Renal pelvis (tissue), 4 donors: ENCODE results near the gene LYPD1. TPM values are rescaled to one million over a fixed set of nuclear protein-coding genes. Genes with fewer than 3 reads are reported as not detected.

ENCODE experiments used
- DNase-seq: peaks from one replicate; pipeline ENCODE4 v3.0.0-alpha.2; 2013
- polyA plus RNA-seq, 3 donors: library from polyadenylated mRNA; unstranded; fragments of 120-200 nt; gene quantifications; one replicate each; pipeline ENCODE4 v1.2.1, GENCODE V29; 2013; ENCODE audit not compliant: insufficient read length in 3 of 3

The LYPD1 gene
- polyA plus RNA-seq, 3 donors: 76.5 to 115 (median 104) TPM

GRCh38 chr2:132641819-132642218 lies 28.2 kb downstream of the LYPD1 start:
- no peak for DNase-seq

DNA sequence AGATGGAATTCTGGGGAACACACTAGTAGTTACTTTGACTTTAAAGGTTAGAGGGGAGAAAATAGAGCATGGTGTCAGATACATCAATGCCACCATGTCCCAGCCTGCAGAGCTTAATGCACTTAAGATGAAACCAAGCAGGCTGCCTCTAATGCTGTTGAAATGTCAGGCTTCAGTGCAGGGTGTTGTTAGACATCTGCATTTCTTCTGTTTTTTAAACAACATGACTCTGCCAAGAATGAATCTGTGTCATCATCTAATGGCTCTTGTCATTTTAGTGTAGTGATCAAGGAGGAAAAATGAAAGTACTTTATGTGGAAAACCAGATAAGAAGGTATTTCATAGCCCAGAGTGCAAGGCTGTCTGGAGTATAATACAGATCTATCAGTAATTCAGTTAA lies 29.9 kb downstream of the LYPD1 start:
- DNase-seq: no peak

DNA sequence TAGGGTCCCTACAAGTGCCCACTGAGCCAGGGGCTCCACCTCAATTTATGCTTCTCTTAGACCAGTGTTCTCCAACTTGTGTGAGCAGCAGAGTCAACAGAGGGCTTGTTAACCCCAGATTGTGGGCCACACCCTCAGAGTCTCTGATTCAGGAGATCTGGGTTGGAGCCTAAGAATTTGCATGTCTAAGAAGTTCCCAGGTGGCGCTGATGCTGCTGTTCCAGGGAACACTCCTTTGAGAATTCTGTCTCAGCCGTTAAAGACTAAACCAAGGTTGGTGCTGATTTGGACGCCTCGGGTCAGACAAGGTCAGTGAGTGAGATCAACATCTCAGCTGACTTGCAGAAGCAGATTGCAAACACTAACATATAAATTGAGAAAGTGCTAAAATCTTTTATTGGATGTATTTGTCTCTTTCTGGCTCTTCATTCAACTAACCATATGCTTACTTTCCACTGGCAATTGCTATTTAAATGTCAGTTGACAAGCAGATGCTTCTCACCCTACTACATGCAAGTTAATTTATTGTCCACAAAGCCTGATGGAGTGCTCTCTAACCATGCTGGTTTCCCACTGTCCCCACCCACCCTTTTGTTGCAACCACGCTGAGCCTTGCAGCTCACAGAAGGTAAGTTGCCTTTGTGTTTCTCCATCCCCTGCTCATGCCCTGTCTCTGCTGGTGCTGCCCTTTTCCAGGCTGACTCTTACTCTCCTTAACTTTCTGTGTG lies 31.5 kb downstream of the LYPD1 start:
- no peak for DNase-seq

DNA sequence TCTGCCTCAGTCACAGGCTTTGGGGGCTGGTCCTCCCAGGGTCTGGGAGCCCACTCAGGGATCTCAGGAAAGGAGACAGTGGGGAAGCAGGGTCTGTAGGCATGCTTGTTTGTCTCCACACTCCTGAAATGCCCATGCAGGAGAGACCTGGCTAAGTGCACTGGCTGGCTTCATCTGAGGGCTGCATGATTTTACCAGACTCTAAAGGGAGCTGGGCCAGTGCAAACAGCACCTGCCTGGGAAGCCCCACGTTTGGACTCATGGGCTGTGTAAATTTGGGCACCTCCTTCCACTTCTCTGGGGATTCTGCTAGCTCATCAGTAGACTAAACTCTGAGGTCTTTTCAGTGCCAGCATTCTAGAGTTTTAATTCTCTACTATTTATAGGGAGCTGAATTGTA lies 33.7 kb downstream of the LYPD1 start:
- no peak for DNase-seq

GRCh38 chr2:132633635-132634034 lies 36.4 kb downstream of the LYPD1 start:
- DNase-seq: no peak

DNA sequence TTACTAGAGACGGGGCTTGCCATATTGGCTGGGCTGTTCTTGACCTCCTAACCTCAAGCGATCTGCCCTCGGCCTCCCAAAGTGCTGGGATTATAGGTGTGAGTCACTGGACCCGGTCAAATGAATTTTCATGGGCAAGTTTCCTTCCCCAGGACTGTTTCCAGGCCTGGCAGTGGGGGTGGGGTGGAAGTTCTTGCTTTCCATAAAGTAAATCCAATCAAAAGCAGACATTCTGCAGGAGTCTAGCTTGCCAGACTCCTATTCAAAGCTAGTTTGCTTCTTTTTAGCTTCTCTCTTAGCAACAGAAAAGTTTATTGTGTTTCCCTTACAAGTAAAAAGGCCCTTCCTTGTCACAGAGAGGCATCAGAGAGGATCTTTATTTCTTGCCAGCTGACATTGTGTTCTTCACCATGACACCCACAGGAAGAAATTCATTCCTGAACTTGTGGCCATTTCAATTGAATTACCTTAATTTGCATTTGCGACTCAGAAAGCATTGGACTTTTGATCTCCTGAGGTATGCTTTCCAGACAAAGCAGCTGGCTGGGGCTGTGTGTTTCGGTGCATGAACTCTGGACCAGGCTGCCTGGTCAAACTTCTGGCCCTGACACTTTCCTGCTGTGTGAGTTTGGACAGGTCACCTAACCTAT lies 37.9 kb downstream of the LYPD1 start:
- no peak for DNase-seq

DNA sequence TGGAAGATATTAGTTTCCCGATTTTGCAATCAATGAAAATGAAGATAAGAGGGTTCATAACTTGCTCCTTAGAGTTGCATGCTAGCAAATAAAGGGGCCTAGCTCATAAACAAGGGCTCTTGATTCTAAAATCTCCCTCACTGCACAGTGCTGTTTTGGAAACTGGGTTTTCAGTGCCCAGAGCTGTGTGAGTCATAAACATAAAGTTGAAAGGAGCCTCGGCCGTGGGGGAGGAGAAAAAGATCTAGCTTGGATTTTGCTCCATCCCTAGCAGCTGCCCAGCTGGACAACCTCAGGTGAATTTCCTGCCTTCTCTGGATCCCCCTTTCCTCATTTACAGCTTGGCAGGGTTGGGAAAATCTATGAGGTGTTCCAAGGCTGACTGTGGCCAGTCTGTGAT lies 42.5 kb downstream of the LYPD1 start:
- DNase-seq: no peak

DNA sequence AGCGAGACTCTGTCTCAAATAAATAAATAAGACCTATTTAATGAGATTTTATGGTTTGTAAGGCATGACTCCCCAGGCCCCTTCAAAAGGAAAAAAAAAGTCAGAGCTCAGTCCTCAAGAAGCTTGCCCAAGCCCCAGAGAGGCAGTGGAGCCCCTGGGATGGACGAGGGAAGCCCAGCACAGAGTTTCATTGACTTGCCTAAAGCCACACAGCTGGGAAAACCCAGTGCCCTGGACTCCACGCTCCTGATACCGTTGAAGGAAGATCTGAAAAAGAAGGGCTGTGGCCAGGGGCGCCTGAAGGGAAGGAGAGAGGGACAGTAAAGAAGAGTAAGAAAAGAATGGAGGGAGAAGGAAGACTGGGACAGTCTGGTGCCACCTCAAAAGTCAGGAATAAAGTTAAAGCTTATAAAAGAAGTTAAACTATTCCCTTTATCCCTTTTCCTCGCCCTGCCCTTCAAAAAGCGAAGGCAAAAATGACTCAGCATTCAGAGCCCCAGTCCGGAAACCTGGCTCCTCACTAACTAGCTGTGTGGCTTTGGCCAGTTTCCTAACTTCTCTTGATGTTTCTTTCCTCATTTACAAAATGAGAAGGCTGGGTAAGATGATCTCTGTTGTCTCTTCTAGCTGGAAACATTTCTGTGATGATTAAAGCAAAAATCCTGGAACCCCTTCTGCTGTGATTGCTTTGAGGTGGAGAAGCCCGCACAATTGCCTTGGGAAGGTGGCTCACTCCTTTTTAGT lies 46.7 kb downstream of the LYPD1 start:
- no peak for DNase-seq

DNA sequence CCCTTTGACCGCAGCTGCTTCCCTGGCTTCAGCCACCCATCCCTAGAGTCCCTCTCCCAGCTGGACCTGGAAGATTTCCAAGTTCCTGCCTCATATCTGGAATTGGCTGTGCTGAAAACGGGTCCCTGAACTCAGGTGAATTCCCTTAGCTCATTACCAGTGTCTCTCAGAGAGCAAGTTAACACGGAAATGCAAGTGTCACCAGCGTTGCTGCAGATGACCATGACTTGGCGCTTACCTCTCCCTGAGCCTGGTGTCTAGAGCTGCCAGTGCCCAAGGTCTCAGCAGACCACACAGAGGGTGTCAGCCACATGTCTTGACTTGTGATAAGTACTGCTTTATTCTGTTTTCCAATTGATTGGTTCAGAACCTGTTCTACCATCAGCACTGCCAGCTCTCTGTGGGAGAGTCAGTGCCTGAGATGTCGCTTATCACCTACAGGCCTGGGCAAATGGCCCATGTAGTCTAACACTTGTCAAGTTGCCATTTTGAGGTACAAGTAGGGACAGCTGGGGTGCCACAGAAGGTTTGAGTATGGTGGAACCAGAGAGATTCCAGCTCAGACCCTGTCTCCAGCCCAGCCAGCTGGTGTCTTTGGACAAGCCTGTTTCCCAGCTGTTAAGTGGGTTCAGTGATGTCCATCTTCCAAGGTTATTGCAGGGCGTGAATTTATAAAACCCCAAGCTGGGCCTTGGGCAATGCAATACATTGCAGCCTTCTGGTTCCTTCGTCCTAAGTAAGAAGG lies 48.7 kb downstream of the LYPD1 start:
- no peak for DNase-seq

DNA sequence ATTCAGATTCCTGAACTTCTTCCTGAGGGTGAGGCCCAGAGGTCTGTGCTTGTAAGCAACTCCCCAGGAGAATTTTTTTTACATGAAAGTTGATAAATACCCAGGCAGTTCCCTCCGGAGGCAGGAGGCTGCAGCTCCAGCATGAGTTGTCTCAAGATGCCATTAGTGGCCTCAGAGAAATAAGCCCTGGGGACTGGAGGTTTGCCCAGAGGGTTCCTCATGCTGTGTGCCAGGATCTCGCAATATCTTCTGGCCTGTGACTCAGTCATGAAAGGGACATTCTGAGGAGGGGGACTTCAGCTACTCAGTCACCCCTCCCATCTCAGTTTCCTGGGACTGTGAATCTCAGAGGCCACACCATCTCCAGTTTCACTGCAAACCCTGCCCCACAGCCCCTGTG lies 49.9 kb downstream of the LYPD1 start:
- no peak for DNase-seq

DNA sequence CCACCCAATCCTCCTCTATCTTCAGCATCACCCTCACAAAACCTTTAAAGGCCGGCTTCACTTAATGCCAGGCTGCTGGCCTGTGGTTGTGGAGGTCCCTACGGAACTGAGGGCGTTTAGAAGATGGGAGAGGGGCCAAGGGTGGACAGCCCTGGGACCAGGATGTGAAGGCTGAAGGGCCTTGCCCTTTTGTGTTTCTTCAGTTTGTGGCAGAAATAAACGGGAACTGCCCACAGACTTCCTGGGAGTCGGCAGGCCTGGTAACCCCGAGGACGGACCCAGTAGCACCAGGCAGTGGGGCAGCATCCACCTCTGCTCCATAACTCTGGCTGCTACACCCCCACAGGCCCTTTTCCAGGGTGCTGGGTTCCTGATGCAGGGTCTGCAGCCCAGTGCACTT lies 51.3 kb downstream of the LYPD1 start:
- no peak for DNase-seq

DNA sequence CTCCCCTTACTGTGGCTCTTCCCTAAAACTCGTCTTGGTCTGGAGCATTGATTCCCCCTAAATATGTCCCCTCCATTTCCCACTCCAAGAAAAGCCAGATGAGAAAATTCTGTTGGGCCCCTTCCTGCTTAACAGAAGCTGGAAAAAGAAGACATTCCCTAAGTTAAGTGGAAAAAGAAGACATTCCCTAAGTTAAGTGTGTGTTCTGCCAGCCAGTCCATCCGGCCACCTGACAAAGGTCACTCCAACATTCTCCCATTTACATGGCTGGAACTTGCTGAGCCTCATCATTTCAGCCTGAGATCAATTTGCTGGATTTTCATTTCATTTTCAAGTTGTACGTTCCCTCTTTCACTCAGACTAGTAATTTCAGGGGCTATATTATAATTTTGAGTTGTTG lies 52.0 kb downstream of the LYPD1 start:
- DNase-seq: no peak

DNA sequence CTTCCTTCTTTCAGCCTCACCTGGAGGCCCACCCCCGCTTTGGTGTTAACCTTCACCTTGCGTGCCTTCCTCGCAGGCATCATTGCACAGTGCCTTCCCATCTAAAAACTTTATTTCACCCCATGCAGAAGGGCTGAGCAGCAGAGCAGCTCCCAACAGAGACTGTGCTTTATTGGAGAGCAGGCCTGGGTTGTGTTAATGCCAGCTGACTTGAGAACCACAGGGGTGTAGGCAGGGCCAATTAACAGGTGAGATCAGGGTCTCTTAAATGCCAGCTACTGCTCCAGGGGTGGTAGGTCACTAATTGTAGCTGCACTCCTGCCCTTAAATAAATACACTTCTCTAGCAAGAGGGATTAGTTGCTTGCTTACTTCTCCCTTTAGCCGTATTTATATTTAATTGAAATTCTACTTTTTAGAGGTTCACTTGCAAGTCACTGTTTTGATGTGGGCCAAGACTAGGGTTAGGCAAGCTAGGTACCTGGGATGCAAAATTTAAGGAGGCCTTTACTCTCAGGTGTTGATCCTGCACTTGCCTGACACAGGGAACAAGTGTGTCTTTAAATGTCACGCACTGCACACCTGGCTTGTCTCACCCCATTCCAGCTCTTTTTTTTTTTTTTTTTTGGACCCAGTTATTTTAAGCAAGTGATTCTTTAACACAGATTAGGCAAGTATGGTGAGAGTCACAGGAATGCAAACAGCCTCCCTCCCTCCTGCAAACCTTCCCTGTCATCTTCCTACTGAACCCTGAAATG lies 54.5 kb downstream of the LYPD1 start:
- DNase-seq: no peak

DNA sequence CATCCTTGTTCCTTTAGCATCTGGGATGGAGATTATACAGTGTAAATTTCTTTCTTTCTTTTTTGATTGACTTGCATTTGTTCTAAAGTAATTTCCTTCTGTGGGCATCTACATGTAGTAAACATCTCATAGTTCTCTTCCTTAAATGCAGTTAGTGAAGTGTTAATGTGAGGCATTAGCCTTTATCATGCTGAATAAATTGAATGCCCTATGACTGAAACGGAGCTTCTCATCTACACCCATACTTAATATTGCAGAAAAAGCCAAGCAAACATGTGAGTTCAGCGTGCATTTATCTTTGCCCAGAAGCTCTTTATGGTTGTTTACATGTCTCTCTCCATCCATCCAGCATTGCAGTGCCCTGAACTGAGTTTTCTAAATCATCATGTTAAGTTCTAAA lies 58.3 kb downstream of the LYPD1 start:
- no peak for DNase-seq

DNA sequence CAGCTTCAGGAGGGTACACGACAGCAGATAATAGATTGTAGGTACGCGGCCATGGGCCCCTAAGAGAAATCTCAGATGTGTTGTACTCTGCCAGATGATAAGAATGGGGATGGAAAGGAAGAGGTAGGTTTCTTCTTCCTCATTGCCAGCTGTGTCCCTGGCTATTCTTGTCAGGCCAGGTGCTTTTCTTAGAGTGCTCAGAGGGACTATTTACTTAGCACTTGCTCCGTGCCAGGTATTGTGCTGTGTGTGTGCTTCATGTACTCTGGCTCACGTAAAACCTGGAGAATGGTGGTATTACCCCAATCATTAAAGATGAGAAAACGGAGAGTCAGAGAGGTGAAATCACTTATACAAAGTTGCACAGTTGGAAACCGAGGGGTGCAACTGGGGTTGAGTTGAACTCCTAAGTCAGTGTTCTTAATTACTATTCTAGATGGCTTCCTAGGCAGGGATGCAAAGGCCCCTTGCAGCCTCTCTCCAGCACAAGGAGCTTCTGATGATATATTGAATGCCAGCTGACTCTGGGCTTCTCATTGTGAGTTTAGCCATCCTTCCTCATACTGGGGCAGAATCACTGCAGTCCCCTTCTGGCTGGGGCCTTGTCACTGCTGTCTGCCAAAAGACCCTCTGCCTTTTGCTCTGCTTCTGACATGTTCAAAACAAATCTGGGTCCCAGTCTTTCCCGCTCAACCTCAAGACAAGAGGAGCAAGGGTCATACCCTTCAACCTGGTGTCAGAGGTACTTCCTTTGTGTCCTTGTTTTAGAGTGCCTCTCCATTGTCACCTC lies 60.7 kb downstream of the LYPD1 start:
- DNase-seq: no peak

- no peak for DNase-seq
Observed at GRCh38 chr2:132608311-132608710, 61.7 kb downstream of the LYPD1 start.

GRCh38 chr2:132607426-132608090 lies 62.4 kb downstream of the LYPD1 start:
- DNase-seq: no peak

GRCh38 chr2:132606649-132607048 lies 63.4 kb downstream of the LYPD1 start:
- no peak for DNase-seq

GRCh38 chr2:132605236-132606180 lies 64.5 kb downstream of the LYPD1 start:
- no peak for DNase-seq
